Ishikawa (cell line): ENCODE data around the gene RAB5B.
A peak's percentile ranks its signal among the peaks of the same experiment; 100 is the strongest.

Source experiments
- CEBPB ChIP-seq: IDR thresholded peaks from 2 replicates; pipeline ENCODE4 v1.6.1; 2012
- CREB1 ChIP-seq: IDR thresholded peaks from 2 replicates; pipeline ENCODE4 v1.6.1; 2012; ENCODE audit warnings: low read depth
- EGR1 ChIP-seq: IDR thresholded peaks from 2 replicates; pipeline ENCODE4 v1.6.1; 2012
- EP300 ChIP-seq: IDR thresholded peaks from 2 replicates; pipeline ENCODE4 v1.6.1; 2012; ENCODE audit warnings: borderline replicate concordance
- FOXM1 ChIP-seq: IDR thresholded peaks from 2 replicates; pipeline ENCODE4 v1.6.1; 2012; ENCODE audit warnings: low read depth, borderline replicate concordance
- NFIC ChIP-seq: IDR thresholded peaks from 2 replicates; pipeline ENCODE4 v1.6.1; 2012
- RAD21 ChIP-seq: IDR thresholded peaks from 2 replicates; pipeline ENCODE4 v1.6.1; 2012; ENCODE audit warnings: low read depth
- TAF1 ChIP-seq: IDR thresholded peaks from 2 replicates; pipeline ENCODE4 v1.6.1; 2012; ENCODE audit warnings: low read depth, mild to moderate bottlenecking
- TCF12 ChIP-seq: IDR thresholded peaks from 2 replicates; pipeline ENCODE4 v1.6.1; 2012; ENCODE audit warnings: low read depth
- TEAD4 ChIP-seq: IDR thresholded peaks from 2 replicates; pipeline ENCODE4 v1.6.1; 2012
- YY1 ChIP-seq: IDR thresholded peaks from 2 replicates; pipeline ENCODE4 v1.6.1; 2012; ENCODE audit warnings: low read depth
- ZBTB7A ChIP-seq: IDR thresholded peaks from 2 replicates; pipeline ENCODE4 v1.6.1; 2012; ENCODE audit warnings: low read depth
- TF ChIP-seq, protein P1 (sequence below): IDR thresholded peaks from 2 replicates; pipeline ENCODE4 v1.6.1; 2012; ENCODE audit warnings: low read depth, mild to moderate bottlenecking
- TF ChIP-seq, protein P2 (sequence below): IDR thresholded peaks from 2 replicates; pipeline ENCODE4 v1.6.1; 2012
- TF ChIP-seq, protein P3 (sequence below): IDR thresholded peaks from 2 replicates; pipeline ENCODE4 v1.6.1; 2012

The RAB5B gene

DNA sequence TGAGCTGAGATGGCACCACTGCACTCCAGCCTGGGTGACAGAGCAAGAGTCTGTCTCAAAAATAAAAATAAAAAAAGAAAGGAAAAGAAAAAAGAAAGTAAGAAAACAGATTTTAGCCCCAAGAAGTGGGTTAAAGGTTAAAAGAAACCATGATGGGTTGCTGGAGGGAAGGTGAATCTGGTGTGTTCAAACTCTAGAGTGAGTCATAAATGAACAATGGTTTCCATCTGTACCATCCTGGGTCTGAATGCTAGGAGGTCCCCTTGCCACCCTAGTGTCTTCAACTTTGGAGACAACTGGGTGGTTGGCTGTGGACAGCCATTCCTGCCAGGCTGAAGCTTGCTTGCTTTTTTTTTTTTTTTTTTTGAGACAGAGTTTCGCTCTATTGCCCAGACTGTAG is 66.3 kb downstream of the RAB5B start:
- no peak for TF ChIP-seq RAD21
- TF ChIP-seq EGR1, result no peak
- no peak for TF ChIP-seq EP300
- no peak for TF ChIP-seq TAF1
- TF ChIP-seq, protein P1, sequence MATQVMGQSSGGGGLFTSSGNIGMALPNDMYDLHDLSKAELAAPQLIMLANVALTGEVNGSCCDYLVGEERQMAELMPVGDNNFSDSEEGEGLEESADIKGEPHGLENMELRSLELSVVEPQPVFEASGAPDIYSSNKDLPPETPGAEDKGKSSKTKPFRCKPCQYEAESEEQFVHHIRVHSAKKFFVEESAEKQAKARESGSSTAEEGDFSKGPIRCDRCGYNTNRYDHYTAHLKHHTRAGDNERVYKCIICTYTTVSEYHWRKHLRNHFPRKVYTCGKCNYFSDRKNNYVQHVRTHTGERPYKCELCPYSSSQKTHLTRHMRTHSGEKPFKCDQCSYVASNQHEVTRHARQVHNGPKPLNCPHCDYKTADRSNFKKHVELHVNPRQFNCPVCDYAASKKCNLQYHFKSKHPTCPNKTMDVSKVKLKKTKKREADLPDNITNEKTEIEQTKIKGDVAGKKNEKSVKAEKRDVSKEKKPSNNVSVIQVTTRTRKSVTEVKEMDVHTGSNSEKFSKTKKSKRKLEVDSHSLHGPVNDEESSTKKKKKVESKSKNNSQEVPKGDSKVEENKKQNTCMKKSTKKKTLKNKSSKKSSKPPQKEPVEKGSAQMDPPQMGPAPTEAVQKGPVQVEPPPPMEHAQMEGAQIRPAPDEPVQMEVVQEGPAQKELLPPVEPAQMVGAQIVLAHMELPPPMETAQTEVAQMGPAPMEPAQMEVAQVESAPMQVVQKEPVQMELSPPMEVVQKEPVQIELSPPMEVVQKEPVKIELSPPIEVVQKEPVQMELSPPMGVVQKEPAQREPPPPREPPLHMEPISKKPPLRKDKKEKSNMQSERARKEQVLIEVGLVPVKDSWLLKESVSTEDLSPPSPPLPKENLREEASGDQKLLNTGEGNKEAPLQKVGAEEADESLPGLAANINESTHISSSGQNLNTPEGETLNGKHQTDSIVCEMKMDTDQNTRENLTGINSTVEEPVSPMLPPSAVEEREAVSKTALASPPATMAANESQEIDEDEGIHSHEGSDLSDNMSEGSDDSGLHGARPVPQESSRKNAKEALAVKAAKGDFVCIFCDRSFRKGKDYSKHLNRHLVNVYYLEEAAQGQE, result no peak

DNA sequence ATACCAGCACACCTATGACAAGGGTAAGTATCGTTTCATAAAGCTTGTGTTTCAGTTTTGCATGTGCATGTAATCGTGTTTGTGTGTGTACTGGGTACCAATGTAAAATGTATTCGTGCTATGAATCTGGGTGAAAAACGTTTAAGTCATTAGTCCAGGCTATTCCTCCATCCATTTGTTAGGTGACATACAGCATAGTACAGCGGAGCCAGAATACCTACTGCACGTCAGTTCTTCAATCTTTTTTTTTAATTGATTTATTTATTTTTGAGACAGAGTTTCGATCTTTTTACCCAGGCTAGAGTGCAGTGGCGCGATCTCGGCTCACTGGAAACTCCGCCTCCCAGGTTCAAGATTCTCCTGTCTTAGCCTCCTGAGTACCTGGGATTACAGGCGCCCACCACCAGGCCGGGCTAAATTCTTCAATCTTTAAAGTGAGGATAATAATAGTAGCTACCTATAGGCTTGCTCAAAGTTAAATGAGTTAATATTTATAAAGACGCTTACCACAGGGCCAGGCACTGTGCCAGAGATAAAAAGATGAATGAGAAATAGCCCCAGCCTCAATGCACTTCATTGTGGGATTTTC is 67.2 kb downstream of the RAB5B start:
- no peak for TF ChIP-seq RAD21
- no peak for TF ChIP-seq ZBTB7A
- TF ChIP-seq FOXM1, result no peak
- TF ChIP-seq YY1, result no peak
- TF ChIP-seq EGR1, result no peak
- TF ChIP-seq, protein P1, result no peak
- no peak for TF ChIP-seq TCF12
- no peak for TF ChIP-seq TAF1
- no peak for TF ChIP-seq TEAD4
- TF ChIP-seq, protein P2, sequence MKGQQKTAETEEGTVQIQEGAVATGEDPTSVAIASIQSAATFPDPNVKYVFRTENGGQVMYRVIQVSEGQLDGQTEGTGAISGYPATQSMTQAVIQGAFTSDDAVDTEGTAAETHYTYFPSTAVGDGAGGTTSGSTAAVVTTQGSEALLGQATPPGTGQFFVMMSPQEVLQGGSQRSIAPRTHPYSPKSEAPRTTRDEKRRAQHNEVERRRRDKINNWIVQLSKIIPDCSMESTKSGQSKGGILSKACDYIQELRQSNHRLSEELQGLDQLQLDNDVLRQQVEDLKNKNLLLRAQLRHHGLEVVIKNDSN, result no peak
- no peak for TF ChIP-seq EP300
- TF ChIP-seq CREB1, result no peak
- TF ChIP-seq, protein P3, sequence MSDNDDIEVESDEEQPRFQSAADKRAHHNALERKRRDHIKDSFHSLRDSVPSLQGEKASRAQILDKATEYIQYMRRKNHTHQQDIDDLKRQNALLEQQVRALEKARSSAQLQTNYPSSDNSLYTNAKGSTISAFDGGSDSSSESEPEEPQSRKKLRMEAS, result no peak
- no peak for TF ChIP-seq CEBPB
- TF ChIP-seq NFIC, result no peak

DNA sequence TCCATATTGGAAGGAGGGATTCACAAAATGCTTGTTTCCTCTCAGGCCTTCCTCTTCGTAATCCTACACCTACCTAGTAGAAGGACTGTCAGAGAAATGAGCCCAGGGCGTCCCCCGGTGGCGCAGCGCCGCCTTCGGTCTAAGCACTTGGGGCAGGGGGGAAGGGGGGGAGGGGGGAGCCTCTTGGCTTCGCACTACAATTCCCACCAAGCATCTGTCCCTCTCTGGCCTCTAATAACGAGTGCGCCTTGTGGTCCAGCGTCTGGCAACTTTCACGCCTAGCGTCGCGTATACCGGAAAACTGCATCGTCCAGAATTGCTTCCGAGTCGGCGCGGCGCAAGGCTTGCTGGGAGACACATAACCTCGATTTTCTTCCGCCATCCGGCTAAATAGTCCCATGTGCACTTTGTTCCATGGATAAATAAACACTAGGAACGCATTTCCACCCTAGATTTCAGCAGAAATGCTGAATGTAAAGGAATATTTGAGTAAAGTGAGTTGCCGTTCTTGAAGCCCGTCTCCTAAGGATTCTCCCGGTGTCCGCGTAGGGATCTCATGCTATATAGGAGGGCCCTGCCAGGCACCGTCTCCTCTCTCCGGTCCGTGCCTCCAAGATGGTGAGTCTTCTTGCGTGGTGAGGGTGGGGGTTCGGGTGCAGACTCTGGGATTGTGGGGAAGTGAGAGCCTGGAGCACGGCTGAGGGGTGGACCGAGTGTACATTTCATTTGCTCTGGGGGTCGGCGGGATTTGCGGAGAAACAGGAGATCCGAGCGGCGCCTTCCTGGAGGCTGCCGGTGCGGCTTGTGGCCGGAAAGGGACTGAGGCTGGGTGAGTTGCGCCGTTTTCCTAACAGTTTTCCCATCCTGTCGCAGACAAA is 67.9 kb downstream of the RAB5B start, which contains the start of gene RPS26:
TSS of gene RPS26 (plus strand) at position 367 of the 878 bp plus-strand sequence. CDS start at position 616, 249 bp downstream.
- TF ChIP-seq, protein P1, result no peak
- TF ChIP-seq, protein P3, result peak; percentile 90
- TF ChIP-seq TEAD4 (peak; percentile 5), TCF12 (peak; percentile 89), EP300 (peak; percentile 64; the same call in 1 of the 2 replicates), TAF1 (peak; percentile 99), CREB1 (peak; percentile 78), CEBPB (no peak), EGR1 (no peak; the same call in 1 of the 2 replicates), YY1 (peak; percentile 88), ZBTB7A (no peak), FOXM1 (peak; percentile 78; the same call in 1 of the 2 replicates), RAD21 (peak; percentile 85), NFIC (peak; percentile 33; the same call in 1 of the 2 replicates)
- TF ChIP-seq, protein P2, result peak; percentile 47; the same call in 1 of the 2 replicates

DNA sequence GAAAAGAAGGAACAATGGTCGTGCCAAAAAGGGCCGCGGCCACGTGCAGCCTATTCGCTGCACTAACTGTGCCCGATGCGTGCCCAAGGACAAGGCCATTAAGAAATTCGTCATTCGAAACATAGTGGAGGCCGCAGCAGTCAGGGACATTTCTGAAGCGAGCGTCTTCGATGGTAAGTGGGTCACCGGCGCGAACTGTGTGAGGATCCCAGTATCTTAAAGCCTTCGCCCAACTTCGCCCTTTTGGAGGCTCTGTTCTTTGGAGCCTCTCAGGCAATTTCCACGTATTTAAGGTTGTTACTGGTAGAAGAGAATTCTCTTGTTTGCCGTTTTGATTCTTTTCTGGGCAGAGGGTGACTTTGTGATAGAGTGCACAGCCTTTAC is 68.5 kb downstream of the RAB5B start:
- TF ChIP-seq EP300, result 0 out of 2 replicates have a peak, but pooled peaks have one; percentile 14
